Measurements from ENCODE around the gene YIPF4.
"Not testable (repeated sequence)": the region's sequence is repeated elsewhere in the genome, so short reads cannot be mapped to it uniquely, and the experiment has no call there.

The YIPF4 gene

DNA sequence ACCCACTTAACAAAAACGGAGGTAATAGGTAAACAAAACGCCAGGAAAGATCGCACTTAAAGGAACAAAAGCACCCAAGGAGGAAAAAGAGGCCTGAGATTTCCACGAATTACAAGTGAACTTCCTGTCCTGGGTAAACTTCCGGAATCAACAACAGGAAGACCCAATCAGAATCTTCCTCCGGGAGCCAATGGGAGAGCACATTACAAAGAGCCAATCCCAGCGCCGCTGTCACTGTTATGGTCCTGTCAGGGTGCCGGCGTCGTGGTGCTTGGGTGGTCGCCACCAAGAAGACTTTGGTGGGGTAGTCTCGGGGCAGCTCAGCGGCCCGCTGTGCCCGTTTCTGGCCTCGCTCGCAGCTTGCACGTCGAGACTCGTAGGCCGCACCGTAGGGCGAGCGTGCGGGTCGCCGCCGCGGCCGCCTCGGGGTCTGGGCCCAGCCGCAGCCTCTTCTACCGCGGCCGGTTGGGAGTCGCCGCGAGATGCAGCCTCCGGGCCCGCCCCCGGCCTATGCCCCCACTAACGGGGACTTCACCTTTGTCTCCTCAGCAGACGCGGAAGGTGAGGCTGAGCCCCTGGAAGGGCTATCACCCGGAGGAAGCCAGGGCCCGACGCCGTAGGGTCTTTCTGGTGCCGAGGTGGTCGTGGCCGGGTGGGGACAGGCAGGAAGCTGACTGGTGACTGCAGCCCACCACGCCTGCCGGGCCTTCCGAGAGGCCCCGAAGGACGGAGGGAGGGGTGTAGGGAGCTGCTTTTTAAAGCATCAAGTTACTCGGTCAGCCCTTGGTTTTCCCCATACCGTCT, at the start of gene YIPF4:
Gene YIPF4 (plus strand): TSS at position 231 of the 804 bp plus-strand sequence. CDS start 252 bp downstream, at position 483.
- peak; percentile 70 for DNase-seq

DNA sequence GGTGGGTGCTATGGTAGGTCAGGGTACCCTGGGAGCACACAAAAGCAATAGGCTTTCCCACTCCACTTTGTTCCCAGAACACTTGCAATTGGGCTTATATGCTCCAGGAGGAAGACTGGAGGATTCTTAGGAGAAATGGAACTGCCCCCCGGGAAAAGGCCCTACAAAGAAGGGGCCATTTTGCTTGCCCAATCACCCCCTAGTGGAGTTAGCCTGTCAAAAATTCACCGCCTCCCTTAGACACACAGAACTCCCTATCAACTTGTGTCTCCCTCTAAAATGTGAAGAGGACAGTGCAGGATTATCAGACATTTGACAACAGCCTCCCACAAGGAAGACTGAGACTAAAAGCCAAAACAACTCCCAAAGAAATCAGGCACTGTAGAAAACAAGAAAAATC, 49.5 kb upstream of the YIPF4 start:
- DNase-seq: no peak

DNA sequence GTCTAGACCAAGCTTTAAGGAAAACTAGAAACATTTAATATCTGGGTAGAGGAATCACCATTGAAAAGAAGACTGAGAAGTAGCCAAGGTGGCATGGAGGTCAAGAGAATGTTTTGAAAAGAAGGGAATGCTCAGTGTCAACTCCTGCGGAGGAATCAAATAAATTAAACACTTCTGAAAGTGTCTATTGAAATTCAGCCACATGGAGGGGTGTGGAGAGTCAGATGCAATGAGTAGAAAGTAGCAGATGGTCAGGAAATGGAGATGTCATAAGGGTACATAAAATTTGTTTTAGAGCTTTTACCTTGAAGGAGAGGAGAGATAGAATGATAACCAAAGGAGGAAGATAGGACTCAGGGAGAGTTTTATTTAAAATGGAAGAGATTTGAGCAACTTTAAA, 48.1 kb upstream of the YIPF4 start:
- DNase-seq: no peak

- DNase-seq: no peak
Measured at GRCh38 chr2:32231959-32232358, 45.7 kb upstream of the YIPF4 start.

DNA sequence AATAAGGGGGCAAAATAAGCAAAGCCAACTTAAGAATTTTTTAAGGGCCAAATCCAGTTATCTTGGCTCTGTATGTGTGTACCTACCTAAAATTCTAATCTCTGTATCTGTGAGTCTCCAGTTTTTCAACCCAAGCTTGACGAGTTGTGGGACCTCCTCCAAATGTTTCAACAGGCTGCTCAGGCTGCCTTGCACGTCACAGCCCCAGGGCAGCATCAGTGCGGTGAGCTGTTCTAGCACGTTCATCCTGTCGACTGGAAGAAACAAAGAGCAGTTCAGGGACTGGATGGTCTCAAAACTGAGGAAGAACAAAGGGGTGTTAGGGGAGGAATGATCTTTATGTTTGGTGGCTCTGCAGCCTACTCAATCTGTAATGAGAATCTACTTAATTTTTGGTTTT, 42.4 kb upstream of the YIPF4 start:
- no peak for DNase-seq

- no peak for DNase-seq
Measured at GRCh38 chr2:32237488-32237887, 40.2 kb upstream of the YIPF4 start.

GRCh38 chr2:32237996-32238395, 39.7 kb upstream of the YIPF4 start:
- DNase-seq: no peak

- no peak for DNase-seq
Measured at GRCh38 chr2:32242331-32242730, 35.4 kb upstream of the YIPF4 start.

DNA sequence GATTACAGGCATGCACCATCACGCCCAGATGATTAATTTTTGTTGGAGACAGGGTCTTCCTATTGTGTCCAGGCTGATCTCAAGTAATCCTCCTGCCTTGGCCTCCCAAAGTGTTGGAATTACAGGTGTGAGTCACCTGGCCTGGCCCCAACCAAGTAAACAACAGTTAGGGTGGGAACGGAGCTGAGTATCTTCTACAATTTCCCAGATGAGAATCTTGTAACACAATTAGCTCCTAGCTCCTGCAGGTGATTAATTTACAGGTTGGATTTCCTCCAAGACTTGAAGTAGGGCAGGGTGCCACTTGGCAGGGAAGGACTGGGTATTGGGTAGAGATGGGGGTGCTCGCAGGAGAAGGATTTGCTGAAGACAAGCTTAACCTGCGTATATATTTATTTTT, 30.8 kb upstream of the YIPF4 start:
- no peak for DNase-seq

DNA sequence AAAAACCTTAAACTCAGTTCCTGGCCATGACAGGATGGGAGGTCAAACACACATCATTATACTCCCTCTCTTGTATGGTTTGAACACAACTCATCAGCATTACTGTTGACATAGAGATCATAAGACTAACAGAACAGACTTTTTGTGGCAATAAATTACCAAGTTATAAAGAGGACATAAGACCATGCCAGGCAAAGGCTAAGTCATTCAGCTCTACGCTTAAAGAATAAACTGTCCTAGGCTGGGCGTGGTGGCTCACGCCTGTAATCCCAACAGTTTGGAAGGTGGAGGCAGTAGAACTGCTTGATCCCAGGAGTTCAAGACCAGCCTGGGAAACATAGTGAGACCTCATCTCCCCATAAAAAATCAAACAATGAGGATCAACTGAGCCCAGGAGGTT, 29.4 kb upstream of the YIPF4 start:
- no peak for DNase-seq

DNA sequence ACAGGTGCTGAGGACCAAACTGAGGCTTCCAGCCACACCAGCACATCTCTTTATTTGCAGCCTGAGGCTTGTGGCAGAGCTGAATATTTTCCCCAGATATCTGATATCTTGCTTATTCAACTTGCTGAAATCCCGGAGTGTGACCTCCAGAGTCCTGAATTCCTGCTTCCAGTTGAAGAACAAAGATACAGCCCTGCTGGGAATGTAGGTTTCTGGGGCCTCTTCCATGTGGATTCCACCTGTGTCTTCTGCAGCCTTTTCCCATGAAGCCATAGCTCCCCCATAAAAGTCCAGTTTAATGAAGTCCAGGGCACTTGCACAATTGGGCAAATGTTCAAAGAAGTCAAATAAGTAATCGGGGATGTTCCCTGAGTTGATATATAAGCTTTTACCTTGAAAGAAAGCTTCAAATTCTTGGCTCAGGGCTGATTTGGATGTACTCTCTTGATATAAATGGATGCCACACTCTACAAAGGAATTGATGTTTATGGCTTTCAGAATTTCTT, 27.9 kb upstream of the YIPF4 start:
- no peak for DNase-seq

- DNase-seq: no peak
Measured at GRCh38 chr2:32250290-32250689, 27.4 kb upstream of the YIPF4 start.

- no peak for DNase-seq
Measured at GRCh38 chr2:32258242-32258641, 19.5 kb upstream of the YIPF4 start.

GRCh38 chr2:32260376-32260775, 17.3 kb upstream of the YIPF4 start:
- no peak for DNase-seq

DNA sequence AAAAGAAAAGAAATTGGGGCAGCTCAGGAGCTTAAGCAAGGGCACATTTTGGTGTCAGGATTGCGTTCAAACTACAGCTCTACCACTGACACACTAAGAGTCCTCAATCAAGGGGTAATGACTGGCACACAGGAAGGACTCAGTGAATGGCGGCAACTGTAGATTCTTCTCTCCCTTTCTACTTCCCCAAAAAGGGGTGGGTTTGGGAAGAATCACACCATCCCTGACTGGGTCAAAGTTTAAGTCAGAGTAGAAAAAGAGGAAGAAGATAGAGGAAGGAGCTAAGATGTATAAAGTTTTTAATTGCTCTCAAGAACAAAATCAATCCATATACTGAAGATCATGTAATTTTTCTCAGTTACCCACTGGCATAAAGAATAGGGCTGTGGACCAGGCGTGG, 15.6 kb upstream of the YIPF4 start:
- DNase-seq: no peak

DNA sequence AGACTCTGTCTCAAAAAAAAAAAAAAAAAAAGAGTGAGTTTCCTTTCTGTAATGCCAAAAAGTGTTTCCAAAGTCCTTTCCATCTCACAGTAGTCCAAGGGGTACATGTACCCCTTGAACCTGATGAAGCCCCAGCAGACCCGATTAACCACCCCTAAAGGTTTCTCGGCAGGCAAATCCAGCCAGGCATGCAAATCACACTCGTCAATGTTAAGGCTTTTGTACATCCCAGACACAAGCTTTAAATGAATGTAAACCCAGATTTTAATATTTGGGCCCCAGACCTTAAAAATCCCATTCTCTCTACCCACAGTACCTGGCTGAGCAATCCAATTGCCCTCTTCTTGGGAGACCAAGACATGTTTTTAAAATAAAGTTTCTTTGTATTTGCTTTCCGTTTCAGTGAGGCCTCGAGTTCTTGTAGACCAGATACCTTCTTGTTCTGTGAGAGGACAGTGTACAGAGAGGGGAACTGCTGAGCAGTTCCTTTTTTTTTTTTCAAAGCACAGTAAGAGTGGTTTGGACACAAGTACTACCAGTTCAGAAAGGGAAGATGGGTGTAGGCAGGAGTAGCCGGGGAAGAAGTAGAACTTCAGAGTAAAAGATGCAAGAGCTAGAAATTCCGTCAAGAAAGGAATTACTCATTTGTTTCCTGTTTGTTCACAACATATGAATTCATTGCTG, 13.1 kb upstream of the YIPF4 start, which contains the start of gene NLRC4:
Gene NLRC4 (minus strand): TSS at position 465 of the 684 bp plus-strand sequence. CDS start 8,111 bp downstream, outside the sequence.
- no peak for DNase-seq

GRCh38 chr2:32271063-32271462, 6.6 kb upstream of the YIPF4 start:
- DNase-seq: no peak

DNA sequence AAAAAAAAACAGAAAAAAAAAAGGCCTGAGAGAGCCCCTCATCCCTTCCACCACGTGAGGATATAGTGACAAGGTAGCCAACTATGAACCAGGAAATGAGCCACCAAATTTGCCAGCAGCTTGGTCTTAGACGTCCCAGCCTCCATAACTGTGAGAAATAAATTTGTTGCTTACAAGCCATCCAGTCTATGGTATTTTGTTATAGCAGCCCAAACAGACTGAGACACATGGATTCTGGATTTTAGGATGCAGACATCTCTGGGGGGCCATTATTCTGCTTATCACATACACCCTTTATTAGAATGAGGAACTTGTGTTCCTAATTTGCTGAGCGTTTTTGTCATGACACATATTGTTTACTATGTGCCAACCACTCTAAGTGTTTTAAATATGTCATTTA, 5.4 kb upstream of the YIPF4 start:
- no peak for DNase-seq

- no peak for DNase-seq
Measured at GRCh38 chr2:32274289-32274688, 3.4 kb upstream of the YIPF4 start.

- not testable (repeated sequence) for DNase-seq
Measured at GRCh38 chr2:32275790-32276189, 1.9 kb upstream of the YIPF4 start.

DNA sequence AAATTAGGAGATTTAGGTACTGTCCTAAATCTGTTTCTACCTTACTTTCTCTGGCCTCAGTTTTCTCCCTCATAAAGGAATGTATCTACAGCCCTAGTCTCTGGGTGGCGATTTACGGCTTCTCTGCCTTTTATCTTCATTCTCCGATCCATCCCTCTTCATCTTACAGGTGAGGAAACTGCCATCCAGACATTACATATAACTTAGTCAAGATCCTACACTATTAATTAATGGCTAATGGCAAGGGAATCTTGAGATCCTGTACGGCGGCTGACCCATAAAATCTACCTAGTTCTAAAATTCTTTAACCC, 386 bp upstream of the YIPF4 start:
- no peak for DNase-seq

DNA sequence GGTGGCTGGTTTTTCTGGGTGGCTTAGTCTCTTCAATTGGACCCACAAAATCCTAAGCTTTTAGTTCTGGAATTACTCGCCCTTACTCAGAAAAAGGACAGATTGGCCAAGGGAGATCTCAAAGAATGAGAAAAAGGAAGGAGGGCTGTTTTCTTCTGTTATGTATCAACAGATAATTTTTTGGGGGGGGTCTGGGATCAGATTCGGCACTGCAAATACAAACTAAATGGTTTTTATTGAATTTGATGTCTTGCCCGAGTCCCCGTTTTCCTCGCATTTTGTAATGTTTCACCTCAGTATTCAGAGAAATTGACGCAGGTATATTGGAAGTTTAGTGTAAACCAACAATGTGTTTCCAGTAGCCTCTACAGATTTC, 762 bp downstream of the YIPF4 start:
- no peak for DNase-seq

GRCh38 chr2:32284321-32284720, 6.6 kb downstream of the YIPF4 start:
- DNase-seq: no peak

Measured in NCI-H1417 treated with DMSO at 0.1 percent for 48 hours (cell line).